Measurements from ENCODE around the gene IQCH.

IQCH gene

DNA sequence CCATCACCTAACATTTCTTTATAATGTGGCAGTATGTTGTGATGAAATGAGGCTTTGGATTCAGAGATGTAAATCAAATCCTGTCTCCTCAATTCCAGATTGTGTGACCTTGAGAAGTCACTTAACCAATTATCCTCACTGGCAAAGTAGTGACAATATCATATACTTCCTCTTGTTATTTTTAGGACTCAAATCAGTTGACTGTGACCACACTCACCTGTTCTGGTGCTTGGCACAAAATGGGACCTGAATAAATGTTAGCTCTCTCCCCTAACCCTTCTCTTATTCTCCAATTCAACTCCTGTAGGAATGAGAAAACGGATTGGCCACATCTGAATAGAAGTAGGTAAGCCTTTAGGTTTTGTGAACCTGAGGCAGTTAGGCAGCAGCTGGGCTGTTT, 42.1 kb downstream of the IQCH start:
- TF ChIP-seq, protein P1, sequence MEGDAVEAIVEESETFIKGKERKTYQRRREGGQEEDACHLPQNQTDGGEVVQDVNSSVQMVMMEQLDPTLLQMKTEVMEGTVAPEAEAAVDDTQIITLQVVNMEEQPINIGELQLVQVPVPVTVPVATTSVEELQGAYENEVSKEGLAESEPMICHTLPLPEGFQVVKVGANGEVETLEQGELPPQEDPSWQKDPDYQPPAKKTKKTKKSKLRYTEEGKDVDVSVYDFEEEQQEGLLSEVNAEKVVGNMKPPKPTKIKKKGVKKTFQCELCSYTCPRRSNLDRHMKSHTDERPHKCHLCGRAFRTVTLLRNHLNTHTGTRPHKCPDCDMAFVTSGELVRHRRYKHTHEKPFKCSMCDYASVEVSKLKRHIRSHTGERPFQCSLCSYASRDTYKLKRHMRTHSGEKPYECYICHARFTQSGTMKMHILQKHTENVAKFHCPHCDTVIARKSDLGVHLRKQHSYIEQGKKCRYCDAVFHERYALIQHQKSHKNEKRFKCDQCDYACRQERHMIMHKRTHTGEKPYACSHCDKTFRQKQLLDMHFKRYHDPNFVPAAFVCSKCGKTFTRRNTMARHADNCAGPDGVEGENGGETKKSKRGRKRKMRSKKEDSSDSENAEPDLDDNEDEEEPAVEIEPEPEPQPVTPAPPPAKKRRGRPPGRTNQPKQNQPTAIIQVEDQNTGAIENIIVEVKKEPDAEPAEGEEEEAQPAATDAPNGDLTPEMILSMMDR (conservative IDR thresholded peaks at IDR 0.05; ENCODE audit: low read depth, low read length): no peak
- DNase-seq (ENCODE audit: low read depth): no peak
- H3K4me3 ChIP-seq (ENCODE audit: low read length): no peak overlapping the region

DNA sequence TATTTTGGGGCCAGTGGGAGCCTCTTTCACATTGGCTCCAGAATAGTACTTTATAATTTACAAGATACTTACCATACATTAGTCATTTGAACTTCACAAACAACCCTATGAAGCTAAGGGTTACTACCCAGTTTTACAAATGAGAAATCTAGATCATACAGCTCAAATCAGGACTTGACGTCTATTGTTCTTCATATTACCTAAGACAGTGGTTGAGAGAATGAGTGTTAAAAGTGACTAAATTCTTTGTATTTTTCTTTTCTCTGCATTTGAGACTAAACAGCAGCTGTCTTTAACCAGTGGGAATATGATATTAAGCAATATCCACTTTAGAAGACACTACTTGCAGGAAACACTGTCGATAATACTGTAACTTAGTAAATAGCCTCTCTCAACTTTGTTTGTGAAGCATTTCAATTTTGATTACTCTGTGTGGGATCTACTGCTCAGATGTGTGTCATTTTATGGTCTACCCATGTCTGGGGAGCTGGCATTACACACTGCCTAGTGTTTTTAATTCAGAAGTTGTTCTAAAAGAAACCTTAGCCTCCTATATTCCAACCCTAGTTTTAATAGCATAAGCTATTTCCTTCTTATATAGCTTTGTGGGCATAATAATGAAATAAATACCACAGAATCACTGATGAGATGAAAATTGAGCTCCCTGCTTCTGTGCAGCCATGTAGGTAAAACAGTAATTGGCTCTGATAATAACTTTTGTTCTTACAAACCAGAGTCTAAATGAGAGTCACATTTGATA, 45.9 kb downstream of the IQCH start:
- TF ChIP-seq, protein P1 (conservative IDR thresholded peaks at IDR 0.05; ENCODE audit: low read depth, low read length): no peak
- no peak for DNase-seq (ENCODE audit: low read depth)
- H3K4me3 ChIP-seq (ENCODE audit: low read length): no peak overlapping the region

DNA sequence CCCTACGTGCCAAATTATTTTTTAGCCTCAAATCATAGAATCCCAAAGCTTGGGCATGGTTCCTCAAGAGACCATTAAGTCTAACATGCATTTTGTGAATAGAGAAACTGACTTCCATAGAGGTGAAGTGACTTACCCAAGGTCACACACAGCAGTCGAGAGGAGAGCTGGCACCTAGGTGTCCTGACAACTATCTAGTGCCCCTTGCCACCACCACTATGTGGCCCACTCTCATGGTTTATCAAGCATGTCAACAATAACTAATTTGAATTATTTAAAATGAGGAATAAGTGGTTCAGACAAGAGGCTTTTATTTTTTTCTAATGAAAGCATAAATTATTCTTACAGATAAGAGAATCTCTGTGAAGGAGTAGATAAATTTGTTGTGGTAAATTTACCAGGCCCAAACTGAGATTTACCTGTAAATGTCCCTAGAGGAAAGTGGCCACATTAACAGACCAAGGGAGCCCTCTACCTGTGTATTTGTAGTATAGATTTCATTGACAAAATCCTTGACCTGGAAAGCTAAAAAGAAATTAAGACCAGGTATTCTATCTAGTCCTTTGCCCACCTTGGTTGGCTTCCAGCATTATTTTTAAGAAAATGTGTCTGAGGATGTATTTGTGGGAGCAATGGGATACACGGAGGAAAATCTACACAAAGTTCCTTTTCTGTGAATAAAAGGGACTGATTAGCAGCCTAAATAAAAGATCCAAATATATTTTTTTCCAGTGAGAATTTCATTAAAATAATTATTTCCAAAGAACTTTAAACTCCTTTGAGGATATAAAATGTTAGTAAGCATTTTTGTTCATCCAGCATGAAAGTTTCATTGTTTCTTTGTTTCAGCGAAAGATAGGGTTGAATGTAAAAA, 49.1 kb downstream of the IQCH start:
- DNase-seq (ENCODE audit: low read depth): no peak

DNA sequence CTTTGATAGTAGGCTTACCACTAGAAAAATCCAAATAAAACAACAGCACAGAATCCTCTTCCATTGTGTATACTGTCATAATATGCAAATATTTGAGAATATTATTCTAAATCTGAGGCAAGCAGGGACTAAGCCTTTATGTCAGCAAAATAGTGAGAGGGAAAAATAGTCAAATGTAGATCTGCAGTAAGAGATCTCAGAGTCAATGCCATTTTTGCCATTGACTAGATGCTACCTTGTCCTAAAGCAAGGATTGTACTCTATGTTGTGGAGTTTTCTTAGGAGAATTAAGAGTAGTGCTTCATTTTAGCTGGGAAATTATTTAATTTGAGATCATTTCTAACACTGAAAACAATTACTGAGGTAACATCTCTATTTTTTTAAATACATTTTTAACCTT, 50.2 kb downstream of the IQCH start:
- no peak overlapping the region for H3K4me3 ChIP-seq (ENCODE audit: low read length)
- DNase-seq (ENCODE audit: low read depth): no peak
- TF ChIP-seq, protein P1 (conservative IDR thresholded peaks at IDR 0.05; ENCODE audit: low read depth, low read length): no peak

More for the DNA sequence above, 49.1 kb downstream of the IQCH start:
- TF ChIP-seq, protein P1 (conservative IDR thresholded peaks at IDR 0.05; ENCODE audit: low read depth, low read length): peak; percentile 43
- H3K4me3 ChIP-seq (ENCODE audit: low read length): no peak overlapping the region

DNA sequence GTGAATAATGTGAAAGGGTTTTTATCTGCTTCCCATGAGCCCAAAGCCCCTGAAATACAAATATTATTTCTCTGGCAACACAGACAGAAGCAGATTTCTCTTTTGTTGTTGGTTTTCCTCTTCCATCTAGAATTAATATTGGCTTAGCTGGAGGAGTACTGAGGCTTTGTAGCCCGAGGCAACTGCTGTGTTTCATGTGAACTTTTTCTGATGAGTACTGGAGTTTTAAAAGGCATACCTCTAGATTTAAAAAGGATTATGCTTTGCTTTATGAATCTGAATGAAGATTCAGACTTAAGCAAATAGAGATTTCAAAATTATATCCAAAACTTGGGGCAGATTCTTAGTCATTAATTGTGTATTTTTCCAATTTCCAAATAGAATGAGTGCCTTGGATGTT, 50.9 kb downstream of the IQCH start:
- DNase-seq (ENCODE audit: low read depth): no peak
- no peak overlapping the region for H3K4me3 ChIP-seq (ENCODE audit: low read length)

DNA sequence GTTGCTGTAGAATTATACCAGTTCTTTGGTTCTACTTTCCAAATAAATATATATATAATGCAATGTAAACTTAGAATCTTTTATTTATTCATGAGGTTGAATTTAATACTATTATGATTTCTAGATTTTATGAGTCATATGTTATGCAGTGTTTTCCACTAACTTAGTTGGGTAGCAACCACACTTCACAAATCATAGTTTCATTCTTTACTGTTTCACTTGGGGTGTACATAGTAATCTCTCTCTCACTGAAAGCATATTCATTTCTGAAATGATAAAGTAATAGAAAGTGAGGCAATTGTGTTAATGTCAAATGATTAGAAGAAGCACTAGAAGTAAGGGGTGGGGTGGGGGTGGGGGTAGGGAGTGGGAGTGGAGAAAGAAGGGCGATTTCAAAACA, 52.6 kb downstream of the IQCH start:
- DNase-seq (ENCODE audit: low read depth): no peak
- TF ChIP-seq, protein P1 (conservative IDR thresholded peaks at IDR 0.05; ENCODE audit: low read depth, low read length): no peak
- no peak overlapping the region for H3K4me3 ChIP-seq (ENCODE audit: low read length)

More for the DNA sequence above, 50.9 kb downstream of the IQCH start:
- TF ChIP-seq, protein P1 (conservative IDR thresholded peaks at IDR 0.05; ENCODE audit: low read depth, low read length): no peak
